ENCODE measurements around the gene RNASEH2A. TPM values are rescaled to one million over a fixed set of nuclear protein-coding genes. Genes with fewer than 3 reads are reported as not detected.
A peak's percentile ranks its signal among the peaks of the same experiment; 100 is the strongest.

The RNASEH2A gene
- total and polyA plus RNA-seq, 2 of the 13 experiments (the other 11 are each of a cell fraction or from before 2014, with no cell fraction given), result 25.1 to 35.8 TPM

GRCh38 chr19:12806242-12807081 is at the start of gene RNASEH2A (continued):
- peak; percentile 82 for TF ChIP-seq NFYB (CRISPR knock-in tag; IDR thresholded peaks at IDR 0.05)
- TF ChIP-seq DR1 (CRISPR knock-in tag; IDR thresholded peaks at IDR 0.05), result peak; percentile 84
- TF ChIP-seq ZNF460 (CRISPR knock-in tag; IDR thresholded peaks at IDR 0.05; ENCODE audit: borderline replicate concordance), result no peak
- no peak for TF ChIP-seq SP2 (CRISPR knock-in tag; IDR thresholded peaks at IDR 0.05)
- TF ChIP-seq GATA4 (IDR thresholded peaks at IDR 0.05; ENCODE audit: borderline replicate concordance, low read depth), result no peak
- 0 out of 2 replicates have a peak, but pooled peaks have one; percentile 30 for TF ChIP-seq HINFP (CRISPR knock-in tag; IDR thresholded peaks at IDR 0.05; ENCODE audit: low read depth)
- no peak for TF ChIP-seq TCF12 (IDR thresholded peaks at IDR 0.05)
- 0 out of 2 replicates have a peak, but pooled peaks have one; percentile 51 for TF ChIP-seq TCF12 (CRISPR knock-in tag; IDR thresholded peaks at IDR 0.05)
- no peak for TF ChIP-seq FOXP1 (IDR thresholded peaks at IDR 0.05)
- TF ChIP-seq FOXP1 (CRISPR knock-in tag; IDR thresholded peaks at IDR 0.05), result no peak
- TF ChIP-seq ZSCAN25 (CRISPR knock-in tag; IDR thresholded peaks at IDR 0.05), result 0 out of 2 replicates have a peak, but pooled peaks have one; percentile 54
- TF ChIP-seq, protein P1, sequence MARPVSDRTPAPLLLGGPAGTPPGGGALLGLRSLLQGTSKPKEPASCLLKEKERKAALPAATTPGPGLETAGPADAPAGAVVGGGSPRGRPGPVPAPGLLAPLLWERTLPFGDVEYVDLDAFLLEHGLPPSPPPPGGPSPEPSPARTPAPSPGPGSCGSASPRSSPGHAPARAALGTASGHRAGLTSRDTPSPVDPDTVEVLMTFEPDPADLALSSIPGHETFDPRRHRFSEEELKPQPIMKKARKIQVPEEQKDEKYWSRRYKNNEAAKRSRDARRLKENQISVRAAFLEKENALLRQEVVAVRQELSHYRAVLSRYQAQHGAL (CRISPR knock-in tag; IDR thresholded peaks at IDR 0.05; ENCODE audit: not compliant biosample characterization), result no peak
- TF ChIP-seq KLF12 (CRISPR knock-in tag; IDR thresholded peaks at IDR 0.05; ENCODE audit: borderline replicate concordance), result peak; percentile 92
- TF ChIP-seq SMARCE1 (IDR thresholded peaks at IDR 0.05; ENCODE audit: borderline replicate concordance), result no peak
- TF ChIP-seq, protein P2, sequence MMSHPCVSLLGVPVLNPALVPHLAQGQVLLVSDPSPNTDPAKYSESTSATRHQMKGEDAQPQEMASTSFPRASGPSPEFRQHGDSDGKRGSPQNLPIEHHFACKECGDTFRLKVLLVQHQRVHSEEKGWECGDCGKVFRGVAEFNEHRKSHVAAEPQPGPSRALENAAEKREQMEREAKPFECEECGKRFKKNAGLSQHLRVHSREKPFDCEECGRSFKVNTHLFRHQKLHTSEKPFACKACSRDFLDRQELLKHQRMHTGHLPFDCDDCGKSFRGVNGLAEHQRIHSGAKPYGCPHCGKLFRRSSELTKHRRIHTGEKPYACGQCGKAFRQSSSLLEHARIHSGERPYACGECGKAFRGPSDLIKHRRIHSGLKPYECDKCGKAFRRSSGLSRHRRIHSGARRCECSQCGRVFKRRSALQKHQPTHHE (CRISPR knock-in tag; IDR thresholded peaks at IDR 0.05; ENCODE audit: borderline replicate concordance), result no peak
- TF ChIP-seq ZNF441 (CRISPR knock-in tag; IDR thresholded peaks at IDR 0.05; ENCODE audit: borderline replicate concordance), result 0 out of 2 replicates have a peak, but pooled peaks have one; percentile 49
- TF ChIP-seq ZNF766 (CRISPR knock-in tag; IDR thresholded peaks at IDR 0.05; ENCODE audit: borderline replicate concordance), result peak; percentile 75; the same call in 1 of the 2 replicates
- peak; percentile 79; the same call in 1 of the 2 replicates for TF ChIP-seq ZNF543 (CRISPR knock-in tag; IDR thresholded peaks at IDR 0.05)
- no peak for TF ChIP-seq ZNF652 (CRISPR knock-in tag; IDR thresholded peaks at IDR 0.05; ENCODE audit: borderline replicate concordance, low read depth)
